Esophagus muscularis mucosa (tissue), 4 donors: ENCODE data around the gene UNC13C. TPM values are rescaled to one million over a fixed set of nuclear protein-coding genes. Genes with fewer than 3 reads are reported as not detected.
"Not testable (repeated sequence)": the region's sequence is repeated elsewhere in the genome, so short reads cannot be mapped to it uniquely, and the experiment has no call there.

ENCODE experiments used
- DNase-seq: peaks from one replicate; pipeline ENCODE4 v3.0.0-alpha.2; 2017; ENCODE audit errors: extremely low spot score
- H3K27ac ChIP-seq, 4 donors: fragments of 200-600 bp; sonication (generic); replicated peaks in 1 of 4; 1 replicate in 3 of 4; 2 replicates in 1 of 4; pipeline ENCODE4 v1.5.1; 2016 to 2019; ENCODE audit warnings: mild to moderate bottlenecking in 1 of 4
- H3K27me3 ChIP-seq, 4 donors: fragments of 200-600 bp; sonication (generic); one replicate each; pipeline versions ENCODE4 v1.5.1 to v1.6.0; 2016 to 2019
- H3K36me3 ChIP-seq, 4 donors: fragments of 200-600 bp; sonication (generic); one replicate each; pipeline ENCODE4 v1.5.1; 2016 to 2019
- H3K4me1 ChIP-seq, 4 donors: fragments of 200-600 bp; sonication (generic); one replicate each; pipeline ENCODE4 v1.5.1; 2016 to 2019
- H3K4me3 ChIP-seq, 4 donors: fragments of 200-600 bp; sonication (generic); 1 replicate in 2 of 4; 2 replicates in 2 of 4; pipeline ENCODE4 v1.5.1; 2016 to 2019; ENCODE audit warnings: mild to moderate bottlenecking in 4 of 4, moderate library complexity in 1 of 4
- H3K9me3 ChIP-seq, 4 donors: fragments of 200-600 bp; sonication (generic); 1 replicate in 3 of 4; 2 replicates in 1 of 4; pipeline ENCODE4 v1.5.1; 2016 to 2019
- EP300 ChIP-seq: sonication (generic); formaldehyde crosslinking; IDR thresholded peaks from one replicate; pipeline ENCODE4 v1.6.1; 2017; ENCODE audit warnings: antibody characterized with exemption
- POLR2A ChIP-seq: fragments of 450-650 bp; IDR thresholded peaks from one replicate; pipeline ENCODE4 v1.6.1; 2017; ENCODE audit warnings: antibody characterized with exemption, moderate library complexity, mild to moderate bottlenecking, low read depth
- POLR2AphosphoS5 ChIP-seq, 2 donors: sonication (generic); formaldehyde crosslinking; IDR thresholded peaks; one replicate each; pipeline ENCODE4 v1.6.1; 2017; ENCODE audit warnings: antibody characterized with exemption in 2 of 2
- WGBS: methylation state at CpG from one replicate; pipeline ENCODE4 v1.1.5; 2018; 5-methylcytosine and 5-hydroxymethylcytosine counted together
- intact Hi-C: fragments of 100-400 bp; cut with DNase I; formaldehyde crosslinking; loops from one replicate; pipeline ENCODE4 v1.15.1; 2023
- total RNA-seq, 4 donors: library from RNA; depleted of rRNA; stranded (reverse); fragments of >200 nt; gene quantifications; one replicate each; pipeline versions ENCODE4 v1.1.0 to v1.2.1, GENCODE V29; 2016
- TF ChIP-seq, protein P1 (sequence below), 3 experiments: fragments of 200-600 bp in 2 of 3; fragments of 450-650 bp in 1 of 3; sonication (generic) in 2 of 3; IDR thresholded peaks; one replicate each; pipeline ENCODE4 v1.5.1; 2017 to 2019; ENCODE audit warnings: antibody characterized with exemption in 3 of 3, mild to moderate bottlenecking in 2 of 3, moderate library complexity in 1 of 3

UNC13C gene
- total RNA-seq, result 1 to 10 TPM in 1 of 4 donors, under 1 TPM in 3; 0.17 to 4.2 (median 0.59) TPM

DNA sequence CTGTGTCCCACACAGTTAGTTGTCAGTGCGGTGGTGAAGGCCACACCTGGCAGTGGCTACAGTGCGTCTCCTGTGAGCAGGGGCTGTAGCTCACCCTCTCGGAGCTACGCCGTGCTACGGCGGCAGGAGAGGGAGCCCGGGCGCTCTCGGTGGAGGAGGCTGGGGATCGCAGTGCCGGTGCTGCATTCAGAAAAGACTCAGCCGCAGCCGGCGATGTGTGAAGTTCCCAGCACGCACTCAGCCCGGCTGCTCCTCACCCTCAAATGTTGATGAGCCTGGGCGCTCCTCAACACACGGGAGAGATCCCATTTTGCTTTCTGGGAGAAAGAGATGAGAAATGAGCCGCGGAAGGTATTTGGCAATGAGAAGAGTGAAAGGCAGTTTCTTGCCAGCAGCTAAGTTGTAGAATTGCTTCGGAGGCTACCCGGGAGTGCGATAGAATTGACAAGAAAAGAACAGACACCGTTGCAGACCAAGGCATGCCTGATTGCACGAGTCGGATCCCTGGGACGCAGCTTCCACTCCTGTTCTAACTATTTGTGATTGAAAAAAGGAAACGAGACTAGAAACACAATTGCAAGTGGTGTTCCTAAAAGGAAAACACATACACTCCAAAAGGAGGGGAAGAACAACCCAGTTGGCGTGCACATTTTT is at the start of gene UNC13C:
UNC13C (plus strand) TSS at position 189 of the 654 bp plus-strand sequence. CDS start 34,463 bp downstream, outside the sequence.
- DNase-seq, result no peak
- Histone ChIP-seq H3K36me3 (no peaks in the 10 kb centered on the region), H3K9me3 (no peaks in the 10 kb centered on the region), H3K27ac (peak within 1 kb of the TSS in 1 of 4 donors; percentile 28), H3K27me3 (no peaks in the 10 kb centered on the region), H3K4me1 (peaks cover 0 to 18% (median 16%) of the 10 kb centered on the region in 4 donors), H3K4me3 (peak within 1 kb of the TSS; percentile 38 to 51 (median 44))
- 2% methylated on average over 15 of the region's 30 CpGs for WGBS
- TF ChIP-seq, protein P1, sequence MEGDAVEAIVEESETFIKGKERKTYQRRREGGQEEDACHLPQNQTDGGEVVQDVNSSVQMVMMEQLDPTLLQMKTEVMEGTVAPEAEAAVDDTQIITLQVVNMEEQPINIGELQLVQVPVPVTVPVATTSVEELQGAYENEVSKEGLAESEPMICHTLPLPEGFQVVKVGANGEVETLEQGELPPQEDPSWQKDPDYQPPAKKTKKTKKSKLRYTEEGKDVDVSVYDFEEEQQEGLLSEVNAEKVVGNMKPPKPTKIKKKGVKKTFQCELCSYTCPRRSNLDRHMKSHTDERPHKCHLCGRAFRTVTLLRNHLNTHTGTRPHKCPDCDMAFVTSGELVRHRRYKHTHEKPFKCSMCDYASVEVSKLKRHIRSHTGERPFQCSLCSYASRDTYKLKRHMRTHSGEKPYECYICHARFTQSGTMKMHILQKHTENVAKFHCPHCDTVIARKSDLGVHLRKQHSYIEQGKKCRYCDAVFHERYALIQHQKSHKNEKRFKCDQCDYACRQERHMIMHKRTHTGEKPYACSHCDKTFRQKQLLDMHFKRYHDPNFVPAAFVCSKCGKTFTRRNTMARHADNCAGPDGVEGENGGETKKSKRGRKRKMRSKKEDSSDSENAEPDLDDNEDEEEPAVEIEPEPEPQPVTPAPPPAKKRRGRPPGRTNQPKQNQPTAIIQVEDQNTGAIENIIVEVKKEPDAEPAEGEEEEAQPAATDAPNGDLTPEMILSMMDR (IDR thresholded peaks at IDR 0.05), result no peak
- no peak for TF ChIP-seq POLR2AphosphoS5 (IDR thresholded peaks at IDR 0.05)
- no peak for TF ChIP-seq POLR2A
- no peak for TF ChIP-seq EP300
- intact Hi-C loops, result loop anchor here (10.0 kb wide), 1 partner anchor 96 kb away; no protein-coding TSS in a partner anchor

DNA sequence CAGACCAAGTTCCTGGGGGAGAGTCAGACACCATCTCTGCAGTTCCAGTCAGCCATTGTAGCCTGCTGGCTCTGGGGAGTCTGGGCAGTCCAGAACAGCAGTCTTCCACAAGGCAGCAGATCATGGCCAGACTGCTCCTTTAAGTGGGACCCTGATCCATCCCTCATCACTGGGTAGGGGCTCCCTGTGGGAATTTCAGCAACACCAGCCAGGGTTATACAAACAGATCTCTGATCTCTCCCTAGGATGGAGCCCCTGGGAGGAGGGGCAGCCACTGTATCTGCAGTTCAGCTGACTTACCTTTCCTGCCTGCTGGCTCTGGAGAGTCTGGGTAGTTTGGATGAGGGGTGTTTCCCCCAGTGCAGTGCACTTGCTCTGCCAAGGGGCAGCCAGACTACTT is 42.1 kb upstream of the UNC13C start:
- no peaks in the 10 kb centered on the region for H3K36me3 ChIP-seq
- peaks cover 0 to 11% (median 0%) of the 10 kb centered on the region in 4 donors for H3K4me1 ChIP-seq
- H3K4me3 ChIP-seq, result no peak overlapping the region
- H3K27me3 ChIP-seq, result no peaks in the 10 kb centered on the region
- DNase-seq, result no peak
- H3K27ac ChIP-seq, result no peak overlapping the region
- no peak for TF ChIP-seq POLR2A
- no peak for TF ChIP-seq POLR2AphosphoS5 (IDR thresholded peaks at IDR 0.05)
- TF ChIP-seq, protein P1 (IDR thresholded peaks at IDR 0.05), result no peak
- TF ChIP-seq EP300, result no peak
- peaks cover 0 to 30% (median 10%) of the 10 kb centered on the region in 4 donors for H3K9me3 ChIP-seq
- intact Hi-C loops, result no loop called here

DNA sequence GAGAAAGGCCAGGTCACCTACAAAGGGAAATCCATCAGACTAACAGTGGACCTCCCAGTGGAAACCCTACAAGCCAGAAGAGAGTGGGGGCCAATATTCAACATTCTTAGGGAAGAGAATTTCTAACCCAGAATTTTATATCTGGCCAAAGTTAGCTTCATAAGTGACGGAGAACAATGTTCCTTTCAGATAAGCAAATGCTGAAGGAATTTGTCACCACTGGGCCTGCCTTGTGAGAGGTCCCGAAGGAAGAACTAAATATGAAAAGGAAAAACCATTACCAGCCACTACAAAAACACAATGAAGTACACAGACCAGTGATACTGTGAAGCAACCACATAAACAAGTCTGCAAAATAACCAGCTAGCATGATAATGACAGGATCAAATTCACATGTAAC is 40.6 kb upstream of the UNC13C start:
- 91% methylated on average over 2 of the region's 2 CpGs for WGBS
- DNase-seq, H3K36me3 ChIP-seq, H3K27me3 ChIP-seq, intact Hi-C loops, H3K4me3 ChIP-seq, H3K27ac ChIP-seq: not testable (repeated sequence)
- peaks cover 0 to 11% (median 0%) of the 10 kb centered on the region in 4 donors for H3K4me1 ChIP-seq
- peaks cover 0 to 30% (median 10%) of the 10 kb centered on the region in 4 donors for H3K9me3 ChIP-seq

DNA sequence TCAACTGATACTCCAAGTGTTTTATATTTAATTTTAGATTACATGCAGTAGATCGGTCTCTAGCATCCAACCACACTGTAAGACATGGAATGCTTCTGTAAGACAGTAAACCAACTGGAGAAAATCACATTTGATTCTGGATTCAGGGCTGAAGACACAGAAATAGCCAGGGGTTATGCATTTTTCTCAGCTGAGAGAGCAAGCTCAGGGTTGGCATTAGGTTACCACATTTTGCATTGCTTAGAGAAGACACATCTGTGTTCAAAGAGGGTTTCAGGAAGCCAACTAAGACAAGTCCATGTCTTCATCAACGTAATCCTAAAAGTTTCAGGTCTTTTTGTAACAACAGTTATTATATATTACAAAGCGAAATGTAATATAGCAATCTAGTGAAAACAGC is 27.7 kb upstream of the UNC13C start:
- TF ChIP-seq, protein P1 (IDR thresholded peaks at IDR 0.05), result no peak
- TF ChIP-seq POLR2A (no peak), EP300 (no peak), POLR2AphosphoS5 (IDR thresholded peaks at IDR 0.05) (no peak)
- Histone ChIP-seq H3K36me3 (no peaks in the 10 kb centered on the region), H3K4me3 (no peak overlapping the region), H3K27me3 (no peaks in the 10 kb centered on the region), H3K27ac (no peak overlapping the region), H3K9me3 (peaks cover 0 to 5% (median 2%) of the 10 kb centered on the region in 4 donors), H3K4me1 (no peaks in the 10 kb centered on the region)
- WGBS, result 92% methylated on average over 3 of the region's 3 CpGs
- DNase-seq, result no peak
- intact Hi-C loops, result no loop called here

- no peak overlapping the region for H3K4me3 ChIP-seq
- TF ChIP-seq EP300 (no peak), POLR2A (no peak), POLR2AphosphoS5 (IDR thresholded peaks at IDR 0.05) (no peak)
- TF ChIP-seq, protein P1 (IDR thresholded peaks at IDR 0.05), result no peak
- no peaks in the 10 kb centered on the region for H3K36me3 ChIP-seq
- no peaks in the 10 kb centered on the region for H3K4me1 ChIP-seq
- no peak for DNase-seq
- no peaks in the 10 kb centered on the region for H3K27me3 ChIP-seq
- H3K9me3 ChIP-seq, result no peaks in the 10 kb centered on the region
- no peak overlapping the region for H3K27ac ChIP-seq
- intact Hi-C loops, result no loop called here
These were observed 22.8 kb upstream of the UNC13C start for GRCh38 chr15:53955396-53955795.
